NCI-H69 (cell line): Measurements from ENCODE around the gene PHACTR3.
A peak's percentile ranks its signal among the peaks of the same experiment; 100 is the strongest.
"Not testable (repeated sequence)": the region's sequence is repeated elsewhere in the genome, so short reads cannot be mapped to it uniquely, and the experiment has no call there.

Source experiments
- DNase-seq: peaks from one replicate; lab custom pipeline; 2025; lab: John Stamatoyannopoulos, UW

Gene PHACTR3

DNA sequence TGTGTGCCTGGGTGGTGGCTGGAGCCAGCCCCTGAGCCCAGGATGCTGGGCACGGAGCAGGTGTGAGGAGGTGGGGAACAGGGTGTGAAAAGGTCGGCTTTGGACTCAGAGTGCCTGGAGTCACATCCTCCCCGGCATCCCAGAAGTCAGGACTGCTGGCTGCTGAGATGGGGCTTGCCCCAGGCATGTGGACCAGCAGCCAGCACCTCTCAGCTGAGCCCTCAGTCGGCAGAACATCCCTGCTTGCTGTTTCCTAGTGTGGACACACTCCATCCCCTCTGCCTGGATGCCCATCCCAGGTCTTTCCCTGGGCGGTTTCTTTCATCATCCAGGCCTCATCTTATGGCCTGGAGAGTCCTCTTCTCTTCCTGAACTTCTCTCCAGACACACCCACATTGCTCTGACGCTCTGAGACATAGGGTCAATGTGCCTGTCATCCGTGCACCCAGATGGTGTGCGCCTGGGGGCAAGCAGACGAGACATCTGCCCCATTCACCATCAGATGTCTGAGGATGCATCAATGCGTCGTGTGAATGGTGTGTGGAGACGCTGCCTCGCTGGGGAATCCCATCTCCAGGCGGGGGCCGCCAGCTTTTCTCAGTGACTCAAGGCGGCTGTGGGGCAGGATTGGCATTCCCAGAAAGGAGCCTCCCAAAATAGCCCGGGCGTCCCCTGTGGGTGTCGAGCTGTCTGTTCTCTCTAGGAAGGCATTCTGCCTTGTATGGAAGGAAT, 224.9 kb downstream of the PHACTR3 start:
- no peak for DNase-seq

- DNase-seq, result no peak
These were observed 225.7 kb downstream of the PHACTR3 start for GRCh38 chr20:59829786-59830664.

- peak; percentile 25 for DNase-seq
These were observed 226.3 kb downstream of the PHACTR3 start for GRCh38 chr20:59830665-59831023.

GRCh38 chr20:59831024-59831915, 226.9 kb downstream of the PHACTR3 start:
- no peak for DNase-seq

DNA sequence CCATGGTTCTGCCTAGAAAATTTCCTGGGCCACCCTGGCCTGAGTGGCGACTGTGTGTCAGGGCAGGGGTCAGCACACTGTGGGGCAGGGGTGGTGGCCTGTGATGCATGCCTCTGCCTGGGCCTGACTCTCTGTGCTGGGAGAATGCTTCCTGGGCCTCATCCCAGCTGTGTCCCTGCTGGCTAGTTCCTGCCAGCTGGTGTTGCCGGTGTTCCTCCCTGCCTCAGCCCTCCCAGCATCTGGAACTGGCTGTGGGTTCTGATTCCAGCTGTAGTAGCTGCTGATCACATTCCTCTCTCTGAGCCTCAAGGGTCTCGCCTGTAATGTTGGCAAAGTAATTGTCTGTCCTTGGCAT, 227.6 kb downstream of the PHACTR3 start:
- DNase-seq, result no peak

DNA sequence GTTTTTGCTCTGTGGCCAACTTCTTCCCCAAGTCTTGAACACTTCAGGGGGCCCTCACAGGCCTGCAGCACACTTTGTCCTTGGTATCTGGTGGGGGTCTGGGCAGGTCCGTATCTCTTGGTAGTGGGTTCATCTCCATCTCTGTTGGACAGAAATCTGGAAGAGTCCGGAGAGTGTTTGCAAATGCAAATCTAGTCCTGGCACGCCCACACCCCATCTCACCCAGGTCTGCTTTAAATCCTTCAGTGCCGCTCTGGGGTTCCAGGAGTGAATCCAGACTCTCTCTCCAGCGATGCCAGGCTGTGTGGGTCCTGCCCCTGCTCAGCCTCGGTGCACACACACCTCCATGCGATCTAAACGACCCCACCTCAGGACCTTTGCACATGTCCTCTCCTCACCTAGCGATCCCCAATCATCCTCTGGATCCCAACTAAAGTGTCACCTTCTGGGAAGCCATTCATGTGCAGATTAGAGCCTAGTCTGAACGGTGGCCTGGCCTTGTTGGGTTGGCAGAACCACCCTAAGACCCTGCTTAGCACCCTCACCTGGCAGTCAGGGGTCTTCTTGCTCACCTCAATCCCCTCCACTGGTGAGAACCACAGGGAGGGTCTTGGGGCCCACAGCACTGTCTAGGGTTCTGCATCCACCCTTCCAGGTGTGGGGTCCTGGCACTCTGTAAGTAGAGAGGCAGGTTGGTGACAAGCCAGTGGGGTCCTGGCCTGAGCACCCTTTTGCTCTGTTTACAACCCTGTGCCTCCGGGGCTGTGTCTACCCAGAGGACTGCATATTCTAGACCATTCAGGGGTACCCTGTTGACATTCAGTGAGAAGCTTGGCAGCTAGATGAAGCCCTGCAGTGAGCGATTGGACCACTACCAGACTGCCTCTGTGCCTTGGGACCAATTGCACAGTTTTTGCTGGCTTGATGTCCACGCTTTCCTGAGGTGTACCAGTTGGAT, 228.3 kb downstream of the PHACTR3 start:
- DNase-seq, result no peak

DNA sequence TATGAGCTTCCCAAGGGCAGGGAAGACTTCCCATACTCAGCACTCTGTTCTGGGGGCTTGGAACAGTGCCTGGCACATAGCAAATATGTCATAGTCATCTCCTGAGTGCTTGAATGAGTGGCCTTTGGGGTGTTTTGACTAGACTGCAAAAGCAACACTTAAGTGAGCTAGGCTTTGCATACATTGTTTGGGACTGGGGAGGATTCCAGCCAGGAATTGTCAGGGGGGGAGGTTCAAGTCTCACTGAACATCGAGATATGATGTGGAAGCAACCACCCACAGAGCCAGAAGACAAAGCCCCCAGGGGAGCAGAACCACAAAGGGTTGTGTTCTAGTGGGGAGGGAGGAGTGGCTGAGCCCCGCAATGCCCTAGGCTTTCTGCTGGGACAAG, 230.7 kb downstream of the PHACTR3 start:
- DNase-seq, result peak; percentile 22

- DNase-seq, result peak; percentile 49
These were observed 231.4 kb downstream of the PHACTR3 start for GRCh38 chr20:59835448-59836395.

DNA sequence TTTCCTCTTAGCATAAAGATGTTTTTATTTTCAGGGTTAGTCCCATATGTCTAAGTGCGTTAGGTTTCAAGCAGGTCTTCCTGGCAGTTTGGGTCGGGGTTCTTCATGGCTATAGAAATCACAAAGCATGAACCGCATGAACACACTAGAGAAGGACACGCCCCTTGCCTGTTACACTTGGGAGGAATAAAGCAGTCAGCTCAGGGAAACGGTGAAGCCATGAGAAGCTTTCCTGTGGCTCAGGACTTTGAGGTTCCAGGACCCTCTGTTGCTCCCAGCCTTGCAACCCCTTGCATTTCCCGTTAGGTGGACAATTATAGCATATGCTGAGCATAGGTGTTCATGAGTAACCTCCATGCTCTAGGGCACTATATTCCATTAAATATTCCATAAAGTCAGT, 232.4 kb downstream of the PHACTR3 start:
- DNase-seq, result peak; percentile 15

- DNase-seq, result no peak
These were observed 233.5 kb downstream of the PHACTR3 start for GRCh38 chr20:59837623-59838394.

DNA sequence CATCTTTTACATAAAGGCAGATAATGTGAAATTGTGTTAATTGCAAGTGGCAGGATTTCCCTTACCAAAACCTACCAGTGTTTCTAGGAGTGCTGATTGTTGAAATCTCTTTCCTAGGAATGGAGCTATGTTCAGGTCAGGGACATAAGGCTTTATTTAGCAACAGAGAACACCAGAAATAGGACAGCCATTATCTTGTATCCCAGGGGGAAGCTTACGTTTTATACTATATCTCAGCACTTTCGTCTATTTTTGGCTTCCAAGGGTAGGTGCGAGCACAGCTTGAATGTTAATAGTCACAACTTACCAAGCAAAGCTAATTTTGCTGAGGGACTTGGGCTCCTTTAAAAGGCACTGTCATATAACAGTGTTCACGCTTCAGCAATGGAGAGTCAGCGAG, 235.1 kb downstream of the PHACTR3 start:
- no peak for DNase-seq

GRCh38 chr20:59845472-59845871, 241.1 kb downstream of the PHACTR3 start:
- DNase-seq, result no peak

DNA sequence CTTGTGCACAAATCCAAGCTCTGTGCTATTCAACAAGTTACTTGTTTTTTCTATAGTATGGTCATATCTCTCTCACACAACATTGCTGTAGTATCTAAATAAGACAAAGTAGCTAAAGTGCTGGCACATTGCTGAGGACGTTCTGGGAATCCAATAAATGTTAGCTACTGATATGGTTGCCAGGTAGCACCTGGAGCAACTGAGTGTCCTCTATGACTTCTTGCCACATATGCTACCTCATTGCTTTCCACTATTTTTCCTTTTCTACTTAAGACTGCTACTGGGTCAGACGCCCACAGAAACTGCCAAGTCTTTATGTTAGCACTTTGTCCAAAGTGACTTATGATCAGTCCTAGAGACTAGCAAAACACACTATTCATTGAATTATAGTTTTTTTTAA, 243.8 kb downstream of the PHACTR3 start:
- no peak for DNase-seq

DNA sequence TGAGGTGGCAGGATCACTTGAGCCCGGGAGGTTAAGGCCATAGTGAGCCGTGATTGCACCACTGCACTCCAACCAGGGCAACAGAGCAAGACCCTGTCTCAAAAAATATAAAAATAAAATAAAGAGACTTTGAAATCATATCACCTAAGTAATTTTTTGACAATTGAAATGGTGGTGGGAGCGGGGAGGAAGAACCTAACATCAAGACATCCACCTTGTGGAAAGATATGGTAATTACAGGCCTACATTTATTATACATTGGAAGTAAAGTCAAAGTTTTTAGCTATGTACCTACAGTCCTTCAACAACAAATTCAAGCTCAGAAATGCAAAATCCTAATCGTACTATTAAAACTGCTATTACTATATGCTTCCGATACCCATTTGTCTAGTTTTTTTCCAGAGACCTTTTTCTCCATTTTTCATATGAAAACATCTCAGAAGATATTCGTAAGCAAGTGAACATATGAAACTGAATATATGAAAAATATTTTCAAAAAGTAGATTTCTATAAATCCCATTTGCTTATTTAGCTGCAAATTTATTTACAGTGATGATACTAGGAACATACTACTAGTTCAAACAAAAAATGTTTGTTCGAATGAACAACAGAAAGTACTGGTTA, 245.8 kb downstream of the PHACTR3 start:
- peak; percentile 17 for DNase-seq

GRCh38 chr20:59856526-59856925, 252.2 kb downstream of the PHACTR3 start:
- not testable (repeated sequence) for DNase-seq

- not testable (repeated sequence) for DNase-seq
These were observed 252.6 kb downstream of the PHACTR3 start for GRCh38 chr20:59856941-59857340.

GRCh38 chr20:59857966-59858365, 253.6 kb downstream of the PHACTR3 start:
- no peak for DNase-seq

DNA sequence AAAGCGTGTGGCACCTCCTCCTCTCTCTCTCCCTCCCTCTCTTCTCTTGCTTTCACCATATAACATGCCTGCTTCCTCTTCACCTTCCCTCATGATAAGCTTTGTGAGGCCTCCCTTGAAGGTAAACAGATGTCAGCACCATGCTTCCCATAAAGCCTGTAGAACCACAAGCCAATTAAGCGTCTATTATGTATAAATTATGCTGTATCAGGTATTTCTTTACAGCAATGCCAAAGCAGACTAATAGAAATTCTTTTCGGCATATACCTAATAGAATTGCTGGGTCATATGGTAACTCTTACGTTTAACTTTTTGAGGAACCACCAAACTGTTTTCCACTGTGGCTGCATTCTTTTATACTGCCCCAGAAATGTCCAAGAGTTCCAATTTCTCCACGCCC, 254.1 kb downstream of the PHACTR3 start:
- no peak for DNase-seq

- no peak for DNase-seq
These were observed 257.1 kb downstream of the PHACTR3 start for GRCh38 chr20:59861401-59861800.
